ENCODE data around the gene HACD1.

DNA sequence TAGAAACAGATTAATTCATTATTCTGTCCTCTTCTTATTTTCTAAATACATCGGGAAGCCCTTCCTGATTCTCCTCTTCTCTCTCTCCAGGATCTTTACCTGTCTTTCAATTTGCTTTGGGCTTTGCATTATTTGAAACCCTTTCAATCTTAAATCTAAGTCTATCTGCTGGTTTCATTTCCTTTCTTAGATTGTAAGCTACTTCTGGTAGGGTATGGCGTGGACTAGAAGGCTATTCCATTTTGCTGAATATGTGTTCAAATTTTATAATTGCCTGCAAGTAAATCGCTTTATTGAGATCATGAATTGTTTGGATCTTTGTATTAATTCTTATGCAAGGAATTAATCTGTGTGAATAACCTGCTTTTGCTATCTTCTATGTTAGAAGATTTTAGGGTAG is 37.8 kb upstream of the HACD1 start:
- TF ChIP-seq, protein P1, sequence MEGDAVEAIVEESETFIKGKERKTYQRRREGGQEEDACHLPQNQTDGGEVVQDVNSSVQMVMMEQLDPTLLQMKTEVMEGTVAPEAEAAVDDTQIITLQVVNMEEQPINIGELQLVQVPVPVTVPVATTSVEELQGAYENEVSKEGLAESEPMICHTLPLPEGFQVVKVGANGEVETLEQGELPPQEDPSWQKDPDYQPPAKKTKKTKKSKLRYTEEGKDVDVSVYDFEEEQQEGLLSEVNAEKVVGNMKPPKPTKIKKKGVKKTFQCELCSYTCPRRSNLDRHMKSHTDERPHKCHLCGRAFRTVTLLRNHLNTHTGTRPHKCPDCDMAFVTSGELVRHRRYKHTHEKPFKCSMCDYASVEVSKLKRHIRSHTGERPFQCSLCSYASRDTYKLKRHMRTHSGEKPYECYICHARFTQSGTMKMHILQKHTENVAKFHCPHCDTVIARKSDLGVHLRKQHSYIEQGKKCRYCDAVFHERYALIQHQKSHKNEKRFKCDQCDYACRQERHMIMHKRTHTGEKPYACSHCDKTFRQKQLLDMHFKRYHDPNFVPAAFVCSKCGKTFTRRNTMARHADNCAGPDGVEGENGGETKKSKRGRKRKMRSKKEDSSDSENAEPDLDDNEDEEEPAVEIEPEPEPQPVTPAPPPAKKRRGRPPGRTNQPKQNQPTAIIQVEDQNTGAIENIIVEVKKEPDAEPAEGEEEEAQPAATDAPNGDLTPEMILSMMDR (conservative IDR thresholded peaks at IDR 0.05; ENCODE audit: low read length), result no peak
- no peak for TF ChIP-seq EZH2phosphoT487 (IDR thresholded peaks at IDR 0.05; ENCODE audit: borderline replicate concordance)

Measured in Loucy (cell line).